Astrocyte of the hippocampus (primary cell): ENCODE results near the gene RPGRIP1L.

Experiments
- DNase-seq: peaks from one replicate; pipeline ENCODE4 v3.0.0; 2011; ENCODE audit warnings: low read depth, low spot score

Gene RPGRIP1L

DNA sequence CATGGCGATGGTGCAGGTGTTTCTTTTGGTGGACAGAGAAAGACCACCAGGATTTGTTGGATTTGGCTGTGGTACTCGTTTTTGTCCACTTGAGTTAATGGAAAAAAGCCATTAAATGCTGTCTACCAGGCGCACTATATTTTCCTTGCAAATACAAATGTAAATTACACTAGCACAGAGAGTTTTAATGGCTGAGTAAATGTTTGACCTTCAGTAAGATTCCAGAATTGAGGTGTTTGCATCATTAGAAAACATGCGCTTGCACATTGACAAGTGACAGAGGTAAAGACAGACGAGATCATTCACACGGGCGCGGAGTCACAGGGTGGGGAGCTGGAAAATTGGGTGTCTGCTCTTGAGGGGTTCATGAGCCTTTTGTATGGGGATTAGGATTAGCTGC lies 147.1 kb downstream of the RPGRIP1L start:
- DNase-seq, result no peak

DNA sequence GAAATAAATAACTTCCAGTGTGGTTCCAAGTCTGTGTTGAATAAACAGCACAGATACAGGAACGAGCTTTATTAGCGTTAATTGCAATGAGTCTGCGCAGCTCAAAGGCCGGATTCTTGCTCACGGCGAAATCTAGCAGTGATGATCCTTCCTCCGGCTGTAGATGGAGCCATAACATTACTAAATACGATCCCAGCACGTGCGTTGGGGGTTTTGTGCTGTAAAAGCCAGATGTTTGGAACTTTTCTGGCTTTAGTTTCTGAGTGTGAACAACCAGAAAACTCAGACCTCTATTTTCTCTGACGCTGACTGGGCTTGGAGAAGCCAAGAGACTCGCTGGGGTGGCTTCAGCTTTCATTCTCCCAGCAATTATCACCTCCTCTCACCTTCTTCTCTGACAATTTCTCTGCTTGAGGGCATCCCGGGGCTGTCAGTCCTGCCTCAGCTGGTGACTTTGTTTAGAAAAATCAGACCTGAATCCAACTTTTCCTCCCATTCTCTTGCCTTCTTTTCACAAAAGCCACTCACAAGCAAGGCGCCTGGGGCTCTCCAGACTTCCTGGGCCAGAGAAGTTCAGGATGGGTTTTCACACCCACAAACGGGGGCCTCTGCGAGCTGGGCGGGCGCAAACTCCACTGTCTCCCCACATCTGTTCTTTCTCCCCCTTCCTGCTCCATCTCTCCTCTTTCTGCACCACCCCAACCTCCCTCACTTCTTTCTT lies 153.5 kb downstream of the RPGRIP1L start:
- peak; percentile 88 for DNase-seq
